SK-N-SH treated with all-trans-retinoic acid at 6 μM for 48 hours (cell line): ENCODE results near the gene SH3D21.

Source experiments
- ATAC-seq: fragments of 200-7000 bp; cut with Tn5 transposase; 3 replicates; pipeline ENCODE4 v1.9.1; 2020; ENCODE audit warnings: mild to moderate bottlenecking, moderate library complexity
- ARNTL ChIP-seq: fragments of 450-650 bp; formaldehyde crosslinking; IDR thresholded peaks from 2 replicates; pipeline ENCODE4 v1.5.0; 2020; ENCODE audit warnings: low read depth, mild to moderate bottlenecking, moderate library complexity, borderline replicate concordance
- BACH2 ChIP-seq: fragments of 250-450 bp; sonication (Bioruptor Pico); IDR thresholded peaks from 2 replicates; pipeline ENCODE4 v1.9.0; 2021; ENCODE audit warnings: mild to moderate bottlenecking, borderline replicate concordance
- CSDC2 ChIP-seq: fragments of 250-450 bp; sonication (Bioruptor Pico); IDR thresholded peaks from 2 replicates; pipeline ENCODE4 v1.5.0; 2020; ENCODE audit warnings: mild to moderate bottlenecking, moderate library complexity
- GLIS3 ChIP-seq: fragments of 250-450 bp; sonication (Bioruptor Pico); IDR thresholded peaks from 2 replicates; pipeline ENCODE4 v1.5.0; 2020; ENCODE audit warnings: mild to moderate bottlenecking, moderate library complexity
- ISL1 ChIP-seq: fragments of 250-450 bp; sonication (Bioruptor Pico); IDR thresholded peaks from 2 replicates; pipeline ENCODE4 v2.1.2; 2022; ENCODE audit warnings: mild to moderate bottlenecking, moderate library complexity
- OSR1 ChIP-seq: fragments of 250-450 bp; sonication (Bioruptor Pico); IDR thresholded peaks from 2 replicates; pipeline ENCODE4 v1.8.0; 2022; ENCODE audit warnings: moderate library complexity, mild to moderate bottlenecking, inconsistent platforms
- PATZ1 ChIP-seq: fragments of 250-450 bp; sonication (Bioruptor Pico); IDR thresholded peaks from 2 replicates; pipeline ENCODE4 v1.8.0; 2020; ENCODE audit warnings: mild to moderate bottlenecking, moderate library complexity, borderline replicate concordance
- PPARA ChIP-seq: fragments of 250-450 bp; sonication (Bioruptor Pico); IDR thresholded peaks from 2 replicates; pipeline ENCODE4 v1.5.0; 2020; ENCODE audit warnings: mild to moderate bottlenecking, borderline replicate concordance
- RARB ChIP-seq: fragments of 250-450 bp; sonication (Bioruptor Pico); IDR thresholded peaks from 2 replicates; pipeline ENCODE4 v1.8.0; 2021; ENCODE audit warnings: mild to moderate bottlenecking, moderate library complexity
- TCF4 ChIP-seq: fragments of 250-450 bp; sonication (Bioruptor Pico); IDR thresholded peaks from 2 replicates; pipeline ENCODE4 v1.8.0; 2021; ENCODE audit warnings: mild to moderate bottlenecking, moderate library complexity, borderline replicate concordance
- TOX ChIP-seq: fragments of 250-450 bp; sonication (Bioruptor Pico); IDR thresholded peaks from 2 replicates; pipeline ENCODE4 v1.8.0; 2021; ENCODE audit warnings: mild to moderate bottlenecking, moderate library complexity, borderline replicate concordance
- ZC3H10 ChIP-seq: fragments of 250-450 bp; sonication (Bioruptor Pico); IDR thresholded peaks from 2 replicates; pipeline ENCODE4 v1.5.1; 2021; ENCODE audit warnings: mild to moderate bottlenecking, moderate library complexity
- ZFP3 ChIP-seq: fragments of 250-450 bp; sonication (Bioruptor Pico); IDR thresholded peaks from 2 replicates; pipeline ENCODE4 v1.5.0; 2020; ENCODE audit warnings: mild to moderate bottlenecking, moderate library complexity
- ZFP30 ChIP-seq: fragments of 450-650 bp; formaldehyde crosslinking; IDR thresholded peaks from 2 replicates; pipeline ENCODE4 v1.5.0; 2022; ENCODE audit warnings: mild to moderate bottlenecking, moderate library complexity
- ZNF565 ChIP-seq: fragments of 450-650 bp; formaldehyde crosslinking; conservative IDR thresholded peaks from 2 replicates; pipeline ENCODE4 v1.5.0; 2020; ENCODE audit warnings: low read depth, mild to moderate bottlenecking, moderate library complexity
- ZNF70 ChIP-seq: fragments of 450-650 bp; formaldehyde crosslinking; IDR thresholded peaks from 2 replicates; pipeline ENCODE4 v1.5.0; 2020; ENCODE audit warnings: mild to moderate bottlenecking, moderate library complexity
- ZNF8 ChIP-seq: fragments of 450-650 bp; formaldehyde crosslinking; IDR thresholded peaks from 2 replicates; pipeline ENCODE4 v1.5.0; 2020; ENCODE audit warnings: mild to moderate bottlenecking, moderate library complexity
- TF ChIP-seq, protein P1 (sequence below): fragments of 250-450 bp; sonication (Bioruptor Pico); IDR thresholded peaks from 2 replicates; pipeline ENCODE4 v1.5.1; 2020; ENCODE audit warnings: low read depth, mild to moderate bottlenecking, moderate library complexity
- TF ChIP-seq, protein P2 (sequence below): fragments of 250-450 bp; sonication (Bioruptor Pico); IDR thresholded peaks from 2 replicates; pipeline ENCODE4 v1.5.0; 2020; ENCODE audit warnings: mild to moderate bottlenecking, moderate library complexity
- TF ChIP-seq, protein P3 (sequence below): fragments of 250-450 bp; sonication (Bioruptor Pico); IDR thresholded peaks from 2 replicates; pipeline ENCODE4 v1.5.1; 2021; ENCODE audit warnings: mild to moderate bottlenecking, moderate library complexity

SH3D21 gene

DNA sequence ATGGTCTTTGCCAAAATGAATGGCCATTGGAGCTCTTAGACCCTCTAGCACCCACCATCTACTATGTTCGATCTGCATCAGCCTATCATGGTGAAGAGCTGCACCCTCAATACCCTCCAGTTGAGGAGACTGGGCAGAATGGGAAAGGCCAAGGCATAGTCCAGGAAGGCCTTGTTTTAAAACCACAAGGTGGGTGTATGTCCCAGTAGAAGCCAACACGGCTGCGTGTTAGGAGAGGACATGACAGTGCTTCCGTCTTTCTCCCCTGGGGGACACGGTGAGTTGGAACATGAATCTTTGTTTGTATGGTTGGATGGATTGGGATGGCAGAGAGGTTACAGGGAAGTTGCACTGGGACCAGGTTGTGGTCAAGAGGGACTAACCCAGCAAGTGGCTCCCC lies 18.6 kb upstream of the SH3D21 start:
- ATAC-seq = no peak
- TF ChIP-seq TOX (CRISPR knock-in tag) = no peak
- no peak for TF ChIP-seq ZC3H10 (CRISPR knock-in tag)
- TF ChIP-seq, protein P1, sequence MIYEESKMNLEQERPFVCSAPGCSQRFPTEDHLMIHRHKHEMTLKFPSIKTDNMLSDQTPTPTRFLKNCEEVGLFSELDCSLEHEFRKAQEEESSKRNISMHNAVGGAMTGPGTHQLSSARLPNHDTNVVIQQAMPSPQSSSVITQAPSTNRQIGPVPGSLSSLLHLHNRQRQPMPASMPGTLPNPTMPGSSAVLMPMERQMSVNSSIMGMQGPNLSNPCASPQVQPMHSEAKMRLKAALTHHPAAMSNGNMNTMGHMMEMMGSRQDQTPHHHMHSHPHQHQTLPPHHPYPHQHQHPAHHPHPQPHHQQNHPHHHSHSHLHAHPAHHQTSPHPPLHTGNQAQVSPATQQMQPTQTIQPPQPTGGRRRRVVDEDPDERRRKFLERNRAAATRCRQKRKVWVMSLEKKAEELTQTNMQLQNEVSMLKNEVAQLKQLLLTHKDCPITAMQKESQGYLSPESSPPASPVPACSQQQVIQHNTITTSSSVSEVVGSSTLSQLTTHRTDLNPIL (CRISPR knock-in tag) = no peak
- TF ChIP-seq ZNF565 (CRISPR knock-in tag) = no peak
- TF ChIP-seq, protein P2, sequence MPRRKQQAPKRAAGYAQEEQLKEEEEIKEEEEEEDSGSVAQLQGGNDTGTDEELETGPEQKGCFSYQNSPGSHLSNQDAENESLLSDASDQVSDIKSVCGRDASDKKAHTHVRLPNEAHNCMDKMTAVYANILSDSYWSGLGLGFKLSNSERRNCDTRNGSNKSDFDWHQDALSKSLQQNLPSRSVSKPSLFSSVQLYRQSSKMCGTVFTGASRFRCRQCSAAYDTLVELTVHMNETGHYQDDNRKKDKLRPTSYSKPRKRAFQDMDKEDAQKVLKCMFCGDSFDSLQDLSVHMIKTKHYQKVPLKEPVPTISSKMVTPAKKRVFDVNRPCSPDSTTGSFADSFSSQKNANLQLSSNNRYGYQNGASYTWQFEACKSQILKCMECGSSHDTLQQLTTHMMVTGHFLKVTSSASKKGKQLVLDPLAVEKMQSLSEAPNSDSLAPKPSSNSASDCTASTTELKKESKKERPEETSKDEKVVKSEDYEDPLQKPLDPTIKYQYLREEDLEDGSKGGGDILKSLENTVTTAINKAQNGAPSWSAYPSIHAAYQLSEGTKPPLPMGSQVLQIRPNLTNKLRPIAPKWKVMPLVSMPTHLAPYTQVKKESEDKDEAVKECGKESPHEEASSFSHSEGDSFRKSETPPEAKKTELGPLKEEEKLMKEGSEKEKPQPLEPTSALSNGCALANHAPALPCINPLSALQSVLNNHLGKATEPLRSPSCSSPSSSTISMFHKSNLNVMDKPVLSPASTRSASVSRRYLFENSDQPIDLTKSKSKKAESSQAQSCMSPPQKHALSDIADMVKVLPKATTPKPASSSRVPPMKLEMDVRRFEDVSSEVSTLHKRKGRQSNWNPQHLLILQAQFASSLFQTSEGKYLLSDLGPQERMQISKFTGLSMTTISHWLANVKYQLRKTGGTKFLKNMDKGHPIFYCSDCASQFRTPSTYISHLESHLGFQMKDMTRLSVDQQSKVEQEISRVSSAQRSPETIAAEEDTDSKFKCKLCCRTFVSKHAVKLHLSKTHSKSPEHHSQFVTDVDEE (CRISPR knock-in tag) = no peak
- no peak for TF ChIP-seq ZFP30
- no peak for TF ChIP-seq ISL1 (CRISPR knock-in tag)
- TF ChIP-seq PATZ1 = no peak
- no peak for TF ChIP-seq ZNF70 (CRISPR knock-in tag)
- TF ChIP-seq ZNF8 (CRISPR knock-in tag) = no peak
- TF ChIP-seq PPARA (CRISPR knock-in tag) = no peak
- no peak for TF ChIP-seq ZFP3 (CRISPR knock-in tag)
- TF ChIP-seq TCF4 (CRISPR knock-in tag) = no peak
- no peak for TF ChIP-seq GLIS3 (CRISPR knock-in tag)
- no peak for TF ChIP-seq OSR1
- no peak for TF ChIP-seq RARB (CRISPR knock-in tag)
- TF ChIP-seq, protein P3, sequence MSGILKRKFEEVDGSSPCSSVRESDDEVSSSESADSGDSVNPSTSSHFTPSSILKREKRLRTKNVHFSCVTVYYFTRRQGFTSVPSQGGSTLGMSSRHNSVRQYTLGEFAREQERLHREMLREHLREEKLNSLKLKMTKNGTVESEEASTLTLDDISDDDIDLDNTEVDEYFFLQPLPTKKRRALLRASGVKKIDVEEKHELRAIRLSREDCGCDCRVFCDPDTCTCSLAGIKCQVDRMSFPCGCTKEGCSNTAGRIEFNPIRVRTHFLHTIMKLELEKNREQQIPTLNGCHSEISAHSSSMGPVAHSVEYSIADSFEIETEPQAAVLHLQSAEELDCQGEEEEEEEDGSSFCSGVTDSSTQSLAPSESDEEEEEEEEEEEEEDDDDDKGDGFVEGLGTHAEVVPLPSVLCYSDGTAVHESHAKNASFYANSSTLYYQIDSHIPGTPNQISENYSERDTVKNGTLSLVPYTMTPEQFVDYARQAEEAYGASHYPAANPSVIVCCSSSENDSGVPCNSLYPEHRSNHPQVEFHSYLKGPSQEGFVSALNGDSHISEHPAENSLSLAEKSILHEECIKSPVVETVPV (CRISPR knock-in tag) = no peak
- TF ChIP-seq CSDC2 (CRISPR knock-in tag) = no peak
- no peak for TF ChIP-seq ARNTL (CRISPR knock-in tag)
- no peak for TF ChIP-seq BACH2 (CRISPR knock-in tag)

DNA sequence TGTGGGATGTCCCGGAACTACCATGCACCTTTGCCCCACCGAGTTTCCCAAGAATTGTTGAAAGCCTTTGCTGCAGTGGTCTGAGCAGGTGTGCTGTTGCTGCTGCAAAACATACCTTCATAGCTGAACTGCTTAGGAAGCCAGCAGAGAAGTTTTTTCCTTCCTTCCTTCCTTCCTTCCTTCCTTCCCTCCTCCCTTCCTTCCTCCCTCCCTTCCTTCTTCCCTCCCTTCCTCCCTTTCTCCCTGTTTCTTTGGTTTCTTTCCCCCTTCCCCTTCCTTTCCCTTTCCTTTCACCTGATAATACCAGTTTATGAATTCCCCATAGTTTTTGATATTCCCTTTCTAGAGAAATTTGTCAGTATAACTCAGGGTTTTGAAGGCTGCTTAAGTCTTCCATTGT lies 10.8 kb upstream of the SH3D21 start:
- no peak for ATAC-seq
- TF ChIP-seq, protein P2 (CRISPR knock-in tag) = no peak
- no peak for TF ChIP-seq CSDC2 (CRISPR knock-in tag)
- TF ChIP-seq, protein P3 (CRISPR knock-in tag) = no peak
- TF ChIP-seq ZNF565 (CRISPR knock-in tag) = no peak
- no peak for TF ChIP-seq PATZ1
- TF ChIP-seq, all 23 proteins: peak for 0
